ENCODE measurements around the gene TMEM120B. TPM values are rescaled to one million over a fixed set of nuclear protein-coding genes. Genes with fewer than 3 reads are reported as not detected.
"Not testable (repeated sequence)": the region's sequence is repeated elsewhere in the genome, so short reads cannot be mapped to it uniquely, and the experiment has no call there.

TMEM120B gene
- total RNA-seq, 2 donors from 2014 or later: 9.7 to 25.9 TPM

DNA sequence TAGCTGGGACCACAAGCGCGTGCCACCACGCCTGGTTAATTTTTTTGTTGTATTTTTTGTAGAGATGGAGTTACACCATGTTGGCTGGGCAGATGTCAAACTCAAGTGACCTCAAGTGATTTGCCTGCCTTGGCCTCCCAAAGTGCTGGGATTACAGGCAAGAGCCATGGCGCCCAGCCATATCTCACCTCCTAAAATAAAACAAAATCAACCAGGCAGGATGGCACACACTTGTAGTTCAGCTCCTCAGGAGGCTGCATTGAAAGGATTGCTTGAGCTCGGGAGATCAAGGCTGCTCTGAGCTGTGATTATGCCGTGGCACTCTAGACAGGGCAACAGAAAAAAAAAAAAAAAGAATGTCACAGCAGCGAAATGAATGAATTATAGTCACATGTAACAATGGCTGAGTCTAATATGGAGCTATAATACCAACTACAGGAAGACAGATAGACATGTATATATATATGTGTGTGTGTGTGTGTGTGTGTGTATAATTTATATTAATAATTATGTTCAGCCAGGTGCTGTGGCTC is 19.3 kb upstream of the TMEM120B start:
- ATAC-seq: no peak
- peak overlapping the region in 1 of 2 donors; percentile 51 for H3K27ac Mint-ChIP-seq
- no peaks in the 10 kb centered on the region for H3K9me3 Mint-ChIP-seq
- no peak overlapping the region for H3K4me3 Mint-ChIP-seq
- H3K4me1 Mint-ChIP-seq (ENCODE audit: low read depth in 2 of 2): no peaks in the 10 kb centered on the region
- H3K27me3 Mint-ChIP-seq: no peaks in the 10 kb centered on the region
- no peaks in the 10 kb centered on the region for H3K36me3 Mint-ChIP-seq
- no peak for DNase-seq (ENCODE audit: low spot score)

DNA sequence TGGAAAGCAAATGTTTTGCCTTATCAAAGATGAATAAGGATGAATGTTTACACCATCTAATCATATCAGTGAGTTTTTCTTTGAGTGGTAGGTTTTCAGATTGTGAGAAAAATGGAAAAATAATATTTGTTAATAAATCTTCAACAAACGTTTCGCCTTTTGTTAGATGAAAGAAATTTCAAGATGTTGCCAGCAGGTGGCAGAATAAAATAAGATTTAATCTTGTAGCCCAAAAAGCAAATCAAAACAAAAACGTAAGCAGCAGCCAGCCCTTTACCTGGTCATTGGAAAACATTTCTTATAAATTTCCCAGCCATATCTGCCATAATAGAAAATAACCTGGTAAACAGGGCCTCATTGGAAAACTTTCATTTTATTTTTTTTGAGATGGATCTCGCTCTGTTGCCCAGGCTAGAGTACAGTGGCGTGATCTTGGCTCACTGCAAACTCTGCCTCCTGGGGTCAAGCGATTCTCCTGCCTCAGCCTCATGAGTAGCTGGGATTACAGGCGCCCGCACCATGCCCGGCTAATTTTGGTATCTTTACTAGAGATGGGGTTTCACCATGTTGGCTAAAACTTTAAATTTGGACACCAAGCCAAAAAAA is 15.4 kb upstream of the TMEM120B start:
- Mint-ChIP-seq H3K4me1 (ENCODE audit: low read depth in 2 of 2) (no peaks in the 10 kb centered on the region), H3K36me3 (no peaks in the 10 kb centered on the region), H3K4me3 (no peak overlapping the region), H3K27ac (no peak overlapping the region), H3K9me3 (no peaks in the 10 kb centered on the region), H3K27me3 (no peaks in the 10 kb centered on the region)
- ATAC-seq: no peak
- peak; percentile 69 for DNase-seq (ENCODE audit: low spot score)

DNA sequence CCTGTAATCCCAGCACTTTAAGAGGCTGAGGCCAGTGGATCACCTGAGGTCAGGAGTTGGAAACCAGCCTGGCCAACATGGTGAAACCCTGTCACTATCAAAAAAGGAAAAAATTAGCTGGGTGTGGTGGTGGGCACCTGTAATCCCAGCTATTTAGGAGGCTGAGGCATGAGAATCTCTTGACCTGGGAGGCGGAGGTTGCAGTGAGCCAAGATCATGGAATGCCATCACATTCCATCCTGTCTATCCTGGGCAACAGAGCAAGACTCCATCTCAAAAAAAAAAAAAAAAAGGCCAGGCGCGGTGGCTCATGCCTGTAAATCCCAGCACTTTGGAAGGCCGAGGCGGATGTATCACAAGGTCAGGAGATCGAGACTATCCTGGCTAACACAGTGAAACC is 14.7 kb upstream of the TMEM120B start:
- H3K36me3 Mint-ChIP-seq; H3K4me1 Mint-ChIP-seq (ENCODE audit: low read depth in 2 of 2); H3K27me3 Mint-ChIP-seq; ATAC-seq; H3K9me3 Mint-ChIP-seq; H3K4me3 Mint-ChIP-seq; H3K27ac Mint-ChIP-seq; DNase-seq (ENCODE audit: low spot score): not testable (repeated sequence)

DNA sequence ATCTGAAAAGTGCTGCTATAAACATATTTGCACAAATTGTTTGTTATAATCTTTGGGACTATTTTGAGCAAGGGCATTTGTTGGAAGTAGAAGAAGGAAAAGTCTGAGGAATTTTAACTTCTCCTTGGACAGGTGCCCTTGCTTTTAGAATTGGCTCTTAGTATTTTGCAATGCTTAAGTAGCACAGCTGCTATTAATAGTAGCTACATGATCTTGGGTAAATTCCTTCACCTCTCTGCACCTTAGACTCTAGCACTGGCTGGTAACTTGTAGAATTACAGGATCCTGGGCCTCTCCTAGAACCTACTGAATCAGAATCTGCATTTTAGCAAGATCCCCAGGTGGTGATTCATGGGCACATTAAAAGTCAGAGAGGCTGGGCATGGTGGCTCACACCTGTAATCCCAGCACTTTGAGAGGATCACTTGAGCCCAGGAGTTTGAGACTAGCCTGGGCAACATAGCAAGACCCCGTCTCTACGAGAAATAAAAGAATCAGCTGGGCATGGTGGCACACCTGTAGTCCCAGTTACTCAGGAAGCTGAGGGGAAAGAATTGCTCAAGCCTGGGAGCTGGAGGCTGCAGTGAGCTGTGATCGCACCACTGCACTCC is 10.8 kb upstream of the TMEM120B start:
- H3K36me3 Mint-ChIP-seq: no peaks in the 10 kb centered on the region
- no peak overlapping the region for H3K27ac Mint-ChIP-seq
- no peaks in the 10 kb centered on the region for H3K4me1 Mint-ChIP-seq (ENCODE audit: low read depth in 2 of 2)
- DNase-seq (ENCODE audit: low spot score) (no peak), ATAC-seq (no peak)
- H3K4me3 Mint-ChIP-seq: no peak overlapping the region
- no peaks in the 10 kb centered on the region for H3K9me3 Mint-ChIP-seq
- no peaks in the 10 kb centered on the region for H3K27me3 Mint-ChIP-seq

DNA sequence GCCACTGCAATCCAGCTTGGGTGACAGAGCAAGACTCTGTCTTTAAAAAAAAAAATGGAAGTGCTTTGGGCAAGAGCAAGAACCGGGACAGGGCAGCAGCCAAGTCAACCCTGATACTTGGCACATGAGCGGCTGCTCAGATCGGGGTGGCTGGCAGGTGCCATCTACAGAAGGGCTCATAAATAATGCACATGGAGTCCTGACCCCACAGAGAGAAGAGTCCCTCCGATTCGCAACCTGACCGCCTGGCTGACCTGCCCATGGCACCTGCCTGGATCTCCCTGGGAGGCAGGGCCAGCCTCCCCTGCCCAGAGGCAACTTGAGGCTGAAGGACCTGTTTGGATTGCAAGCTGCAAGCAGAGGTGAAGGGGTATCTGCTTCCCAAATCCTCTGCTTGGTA is 9.6 kb upstream of the TMEM120B start:
- Mint-ChIP-seq H3K27me3 (no peaks in the 10 kb centered on the region), H3K4me1 (ENCODE audit: low read depth in 2 of 2) (no peaks in the 10 kb centered on the region), H3K9me3 (no peaks in the 10 kb centered on the region), H3K36me3 (no peaks in the 10 kb centered on the region), H3K4me3 (no peak overlapping the region), H3K27ac (no peak overlapping the region)
- ATAC-seq: no peak
- no peak for DNase-seq (ENCODE audit: low spot score)

DNA sequence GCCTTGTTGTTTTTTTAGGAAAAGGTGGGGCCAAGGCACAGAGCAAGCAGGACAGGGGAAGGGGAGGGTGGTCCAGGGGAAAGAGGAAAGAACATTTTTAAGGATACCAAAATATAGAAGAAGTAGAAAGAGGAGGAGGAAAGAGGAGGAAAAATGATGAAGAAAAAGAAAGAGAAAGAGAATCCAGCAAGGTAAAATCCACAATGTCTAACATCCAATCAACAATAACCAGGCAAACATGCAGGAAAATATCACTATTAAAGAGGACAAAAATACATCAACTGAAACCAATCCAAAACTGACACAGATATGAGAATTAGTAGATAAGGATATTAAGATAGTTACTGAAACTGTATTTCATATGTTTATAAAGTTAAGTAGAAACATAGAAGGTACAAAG is 7.0 kb upstream of the TMEM120B start:
- Mint-ChIP-seq H3K36me3 (no peaks in the 10 kb centered on the region), H3K4me1 (ENCODE audit: low read depth in 2 of 2) (no peaks in the 10 kb centered on the region), H3K27ac (no peak overlapping the region), H3K4me3 (no peak overlapping the region), H3K9me3 (no peaks in the 10 kb centered on the region), H3K27me3 (no peaks in the 10 kb centered on the region)
- ATAC-seq (no peak), DNase-seq (ENCODE audit: low spot score) (no peak)

DNA sequence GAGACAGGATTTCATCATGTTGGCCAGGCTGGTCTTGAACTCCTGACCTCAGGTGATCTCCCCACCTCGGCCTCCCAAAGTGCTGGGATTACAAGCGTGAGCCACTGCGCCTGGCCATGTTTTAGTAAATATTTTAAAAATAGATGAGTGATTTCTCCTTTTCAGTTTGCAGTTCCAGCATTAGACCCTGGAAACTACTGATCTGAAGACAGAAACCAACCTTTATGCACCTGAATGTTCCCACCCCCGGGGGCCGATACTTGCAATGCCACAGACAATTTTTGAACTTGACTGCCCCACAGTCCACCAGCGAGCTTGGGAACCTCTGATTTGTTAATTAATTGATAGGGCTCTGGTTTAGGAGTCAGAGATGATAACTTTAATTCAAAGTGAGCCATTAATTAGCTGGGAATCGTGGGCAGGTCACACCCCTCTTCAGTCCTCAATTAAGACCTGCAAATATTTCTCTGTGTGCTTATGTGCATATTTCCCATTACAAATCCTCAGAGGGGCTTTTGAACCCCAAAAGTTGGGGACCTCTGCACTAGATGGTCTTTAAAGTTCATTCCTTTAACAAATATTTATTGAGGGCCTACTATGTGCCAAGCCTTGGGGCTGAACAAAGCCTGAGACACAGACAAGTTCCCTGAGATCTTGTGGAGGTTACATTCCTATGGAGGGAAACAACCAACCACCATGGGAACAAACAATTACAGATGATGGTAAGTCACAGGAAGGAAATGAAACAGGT is 4.1 kb upstream of the TMEM120B start:
- H3K4me1 Mint-ChIP-seq (ENCODE audit: low read depth in 2 of 2): peaks cover 9% of the 10 kb centered on the region in 2 donors
- H3K27ac Mint-ChIP-seq: no peak overlapping the region
- H3K36me3 Mint-ChIP-seq: no peaks in the 10 kb centered on the region
- DNase-seq (ENCODE audit: low spot score) (no peak), ATAC-seq (no peak)
- H3K27me3 Mint-ChIP-seq: no peaks in the 10 kb centered on the region
- H3K9me3 Mint-ChIP-seq: no peaks in the 10 kb centered on the region
- no peak overlapping the region for H3K4me3 Mint-ChIP-seq

- DNase-seq (ENCODE audit: low spot score); H3K27ac Mint-ChIP-seq; ATAC-seq; H3K9me3 Mint-ChIP-seq; H3K36me3 Mint-ChIP-seq; H3K4me3 Mint-ChIP-seq; H3K27me3 Mint-ChIP-seq: not testable (repeated sequence)
- H3K4me1 Mint-ChIP-seq (ENCODE audit: low read depth in 2 of 2): peaks cover 13% of the 10 kb centered on the region in 2 donors
Measured at GRCh38 chr12:121709064-121709424, 3.5 kb upstream of the TMEM120B start.

GRCh38 chr12:121709478-121709961 is 3.0 kb upstream of the TMEM120B start:
- no peaks in the 10 kb centered on the region for H3K9me3 Mint-ChIP-seq
- no peak overlapping the region for H3K27ac Mint-ChIP-seq
- peaks cover 13% of the 10 kb centered on the region in 2 donors for H3K4me1 Mint-ChIP-seq (ENCODE audit: low read depth in 2 of 2)
- no peaks in the 10 kb centered on the region for H3K36me3 Mint-ChIP-seq
- H3K27me3 Mint-ChIP-seq: no peaks in the 10 kb centered on the region
- DNase-seq (ENCODE audit: low spot score) (no peak), ATAC-seq (no peak)
- no peak overlapping the region for H3K4me3 Mint-ChIP-seq

DNA sequence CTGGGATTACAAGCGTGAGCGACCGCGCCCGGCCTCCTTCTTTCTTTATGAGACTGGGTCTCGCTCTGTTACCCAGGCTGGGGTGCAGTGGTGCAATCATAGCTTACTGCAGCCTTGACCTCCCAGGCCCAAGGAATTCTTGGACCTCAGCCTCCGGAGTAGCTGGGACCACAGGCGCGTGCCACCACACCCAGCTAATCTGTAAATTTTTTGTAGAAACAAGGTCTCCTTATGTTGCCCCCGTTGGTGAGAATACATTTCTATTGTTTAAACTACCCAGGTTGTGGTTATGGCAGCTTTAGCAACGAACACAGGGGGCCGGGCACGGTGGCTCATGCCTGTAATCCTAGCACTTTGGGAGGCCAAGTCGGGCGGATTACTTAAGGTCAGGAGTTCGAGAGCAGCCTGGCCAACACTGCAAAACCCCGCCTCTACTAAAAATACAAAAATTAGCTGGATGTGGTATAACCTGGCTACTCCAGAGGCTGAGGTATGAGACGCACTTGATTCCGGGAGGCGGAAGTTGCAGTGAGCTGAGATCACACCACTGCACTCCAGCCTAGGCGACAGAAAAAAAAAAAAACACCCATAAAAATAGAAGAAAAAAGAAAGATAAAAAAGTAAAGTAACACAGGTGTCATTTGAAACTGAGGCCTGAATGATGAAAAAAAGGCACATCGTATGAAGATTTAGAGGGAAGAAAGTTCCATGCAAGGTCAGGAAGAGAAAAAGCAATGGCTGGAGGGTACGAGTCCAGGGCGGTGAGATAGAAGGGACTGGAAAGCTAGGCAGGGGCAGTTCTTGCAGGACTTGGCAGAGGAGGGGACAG is 977 bp upstream of the TMEM120B start:
- ATAC-seq (no peak), DNase-seq (ENCODE audit: low spot score) (no peak)
- Mint-ChIP-seq H3K27me3 (no peaks in the 10 kb centered on the region), H3K4me3 (peak overlapping the region; percentile 94), H3K36me3 (no peaks in the 10 kb centered on the region), H3K4me1 (ENCODE audit: low read depth in 2 of 2) (peaks cover 13 to 17% of the 10 kb centered on the region in 2 donors), H3K27ac (peak overlapping the region; percentile 77 to 80), H3K9me3 (no peaks in the 10 kb centered on the region)

GRCh38 chr12:121712190-121712460 is 427 bp upstream of the TMEM120B start:
- H3K27me3 Mint-ChIP-seq: no peaks in the 10 kb centered on the region
- H3K27ac Mint-ChIP-seq: peak overlapping the region; percentile 77 to 80
- peaks cover 13 to 17% of the 10 kb centered on the region in 2 donors for H3K4me1 Mint-ChIP-seq (ENCODE audit: low read depth in 2 of 2)
- H3K36me3 Mint-ChIP-seq: no peaks in the 10 kb centered on the region
- H3K9me3 Mint-ChIP-seq: no peaks in the 10 kb centered on the region
- ATAC-seq: peak; percentile 48 to 66
- DNase-seq (ENCODE audit: low spot score): no peak
- peak overlapping the region; percentile 94 for H3K4me3 Mint-ChIP-seq

DNA sequence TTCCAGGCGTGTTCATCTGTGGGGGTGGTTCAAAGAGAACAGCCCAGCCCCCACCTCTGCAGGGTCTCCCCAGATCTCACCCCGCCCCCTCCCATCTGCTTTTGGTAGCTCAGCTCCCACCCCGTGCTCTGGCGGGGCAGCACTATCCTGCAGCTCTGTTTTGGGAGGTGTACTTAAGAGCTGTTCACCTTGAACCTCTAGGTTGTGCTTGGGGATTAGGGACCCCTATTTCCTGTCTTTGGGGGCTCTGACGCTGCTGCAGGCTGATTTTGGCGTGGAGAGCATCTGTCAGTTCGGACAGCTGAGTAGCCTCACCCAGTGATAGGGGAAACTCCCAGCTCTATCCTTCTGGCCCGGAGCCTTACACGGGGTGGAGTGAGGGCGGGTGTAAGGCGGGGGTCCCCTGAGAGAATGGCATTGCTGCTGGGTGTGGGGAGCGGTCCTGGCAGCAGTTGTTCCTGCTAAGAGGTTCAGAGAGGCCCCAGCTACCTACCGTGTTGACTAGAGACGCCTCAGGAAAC is 765 bp downstream of the TMEM120B start:
- Mint-ChIP-seq H3K27me3 (no peaks in the 10 kb centered on the region), H3K9me3 (no peaks in the 10 kb centered on the region), H3K4me1 (ENCODE audit: low read depth in 2 of 2) (peaks cover 13 to 17% of the 10 kb centered on the region in 2 donors), H3K4me3 (peak overlapping the region; percentile 94), H3K36me3 (no peaks in the 10 kb centered on the region), H3K27ac (no peak overlapping the region)
- no peak for DNase-seq (ENCODE audit: low spot score)
- ATAC-seq: no peak

GRCh38 chr12:121713793-121714192 is 1.2 kb downstream of the TMEM120B start:
- Mint-ChIP-seq H3K9me3 (no peaks in the 10 kb centered on the region), H3K4me1 (ENCODE audit: low read depth in 2 of 2) (peaks cover 13 to 17% of the 10 kb centered on the region in 2 donors), H3K27ac (no peak overlapping the region), H3K4me3 (peak overlapping the region; percentile 94), H3K36me3 (no peaks in the 10 kb centered on the region), H3K27me3 (no peaks in the 10 kb centered on the region)
- ATAC-seq: no peak
- DNase-seq (ENCODE audit: low spot score): no peak
